ENCODE measurements around the gene CTNS.
"Not testable (repeated sequence)": the region's sequence is repeated elsewhere in the genome, so short reads cannot be mapped to it uniquely, and the experiment has no call there.

The CTNS gene

GRCh38 chr17:3688852-3689261, 52.3 kb downstream of the CTNS start:
- DNase-seq: no peak

DNA sequence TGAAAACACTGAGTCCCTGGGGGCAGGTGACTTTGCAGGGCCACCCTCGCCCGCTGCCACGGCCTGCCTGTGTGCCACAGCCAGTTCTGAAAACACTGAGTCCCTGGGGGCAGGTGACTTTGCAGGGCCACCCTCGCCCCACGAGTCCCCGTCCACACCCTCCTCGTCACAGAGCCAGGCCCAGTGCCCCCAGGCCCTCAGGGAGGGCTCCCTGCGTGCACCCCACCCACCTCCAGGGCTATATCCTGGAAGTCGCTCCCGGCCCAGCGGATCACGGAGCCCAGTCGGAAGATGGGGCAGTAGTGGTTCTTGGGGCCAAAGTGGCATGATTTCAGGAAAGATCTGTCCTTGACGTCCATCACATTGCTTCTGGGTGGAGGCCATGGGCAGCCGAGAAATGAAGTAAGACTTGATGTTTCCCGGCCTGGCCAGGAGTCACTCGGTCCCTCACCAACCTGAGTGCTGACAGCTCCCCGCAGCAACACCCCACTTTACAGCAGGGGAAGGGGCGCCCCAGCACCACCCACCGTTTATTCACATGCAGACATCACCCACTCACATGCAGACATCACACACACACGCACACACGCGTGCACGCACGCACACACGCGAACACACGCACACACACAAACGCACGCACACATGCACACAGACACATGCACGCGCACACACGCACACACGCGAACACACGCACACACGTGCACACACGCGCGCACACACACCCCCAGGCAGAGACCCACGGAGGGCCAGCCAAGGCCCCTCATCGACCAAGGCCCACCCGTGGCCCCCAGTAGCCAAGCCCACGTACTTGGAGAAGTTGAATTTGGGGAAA, 52.9 kb downstream of the CTNS start:
- no peak for DNase-seq

- no peak for DNase-seq
These were observed 53.6 kb downstream of the CTNS start for GRCh38 chr17:3690094-3690715.

- DNase-seq: no peak
These were observed 55.1 kb downstream of the CTNS start for GRCh38 chr17:3691617-3692067.

- DNase-seq: no peak
These were observed 55.8 kb downstream of the CTNS start for GRCh38 chr17:3692346-3692745.

GRCh38 chr17:3693141-3693540, 56.6 kb downstream of the CTNS start:
- DNase-seq: no peak

DNA sequence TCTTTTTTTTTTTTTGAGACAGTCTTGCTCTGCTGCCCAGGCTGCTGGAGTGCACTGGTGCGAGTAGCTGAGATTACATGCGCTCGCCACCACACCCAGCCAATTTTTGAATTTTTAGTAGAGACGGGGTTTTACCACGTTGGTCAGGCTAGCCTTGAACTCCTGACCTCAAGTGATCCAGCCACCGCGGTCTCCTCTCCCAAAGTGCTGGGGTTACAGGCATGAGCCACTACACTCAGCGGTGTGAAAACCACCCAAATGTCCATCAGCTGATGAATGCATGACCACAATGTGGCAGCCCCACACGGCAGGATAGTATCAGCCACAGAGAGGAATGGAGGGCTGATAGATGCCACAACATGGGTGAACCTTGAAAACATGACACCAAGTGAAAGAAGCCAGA, 57.3 kb downstream of the CTNS start:
- no peak for DNase-seq

DNA sequence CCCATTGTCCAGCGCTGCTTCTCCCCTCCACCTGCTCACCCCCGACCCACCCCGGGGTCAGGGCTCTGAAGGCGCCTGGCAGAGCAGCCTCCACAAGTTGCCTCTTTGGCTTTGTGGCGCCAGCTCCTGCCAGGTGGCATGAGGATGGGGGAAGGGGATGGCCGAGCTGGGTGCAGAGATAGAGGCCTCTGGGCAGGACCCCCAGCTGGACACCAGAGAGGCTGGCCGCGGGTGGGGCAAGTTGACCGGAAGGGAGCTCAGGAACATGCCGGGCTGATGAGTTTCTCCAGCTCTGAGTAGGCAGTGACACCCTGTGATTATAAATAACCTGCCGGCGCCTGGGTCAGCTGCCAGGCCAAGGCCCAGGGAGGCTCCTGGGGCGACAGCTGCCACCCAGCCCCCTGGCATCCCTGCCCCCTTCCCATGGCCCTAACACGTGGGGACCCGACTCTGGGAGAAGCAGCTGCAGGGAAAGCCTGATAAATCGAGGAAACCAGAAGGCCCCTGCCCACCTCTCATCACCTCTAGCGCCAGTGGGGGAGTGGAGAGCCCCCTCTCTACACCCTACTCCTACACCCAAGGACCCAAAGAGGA, 58.7 kb downstream of the CTNS start:
- peak in 1 of 2 experiments; percentile 1 for DNase-seq

- DNase-seq: no peak
These were observed 59.3 kb downstream of the CTNS start, which contains the start of gene P2RX5 for GRCh38 chr17:3695723-3696411. P2RX5 (minus strand) TSS chr17:3696155; CDS start chr17:3696005, 150 bp downstream.

DNA sequence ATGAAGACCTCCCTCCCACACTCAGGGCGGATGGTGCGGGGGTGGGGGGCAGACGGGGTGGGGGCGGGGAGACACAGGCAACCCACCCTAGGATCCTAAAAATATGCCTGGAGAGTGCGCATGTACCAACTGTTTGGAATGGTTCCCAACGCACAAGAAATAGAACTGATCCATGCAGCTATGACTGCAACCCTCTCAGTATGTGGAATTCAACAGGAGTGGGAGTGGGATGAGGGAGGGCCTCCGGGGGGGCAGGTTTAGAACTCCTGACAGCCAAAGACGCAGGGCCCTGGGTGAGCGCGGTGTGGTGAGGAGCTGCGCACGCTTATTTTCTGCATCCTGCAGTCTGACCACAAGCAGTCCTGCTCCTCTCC, 60.5 kb downstream of the CTNS start:
- no peak for DNase-seq

- no peak for DNase-seq
These were observed 61.6 kb downstream of the CTNS start for GRCh38 chr17:3698139-3698538.

- DNase-seq: no peak
These were observed 63.4 kb downstream of the CTNS start for GRCh38 chr17:3699951-3700350.

DNA sequence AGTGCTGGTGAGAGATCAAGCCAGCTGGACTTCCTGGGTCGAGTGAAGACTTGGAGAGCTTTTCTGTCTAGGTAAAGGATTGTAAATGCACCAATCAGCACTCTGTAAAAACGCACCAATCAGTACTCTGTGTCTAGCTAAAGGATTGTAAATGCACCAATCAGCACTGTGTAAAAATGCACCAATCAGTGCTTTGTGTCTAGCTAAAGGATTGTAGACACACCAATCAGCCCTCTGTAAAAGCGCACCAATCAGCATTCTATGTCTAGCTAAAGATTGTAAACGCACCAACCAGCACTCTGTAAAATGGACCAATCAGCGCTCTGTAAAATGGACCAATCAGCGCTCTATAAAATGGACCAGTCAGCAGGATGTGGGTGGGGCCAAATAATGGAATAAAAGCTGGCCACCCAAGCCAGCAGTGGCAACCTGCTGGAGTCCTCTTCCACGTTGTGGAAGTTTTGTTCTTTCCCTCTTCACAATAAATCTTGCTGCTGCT, 65.5 kb downstream of the CTNS start:
- not testable (repeated sequence) for DNase-seq

GRCh38 chr17:3704931-3705717, 68.6 kb downstream of the CTNS start:
- DNase-seq: no peak

DNA sequence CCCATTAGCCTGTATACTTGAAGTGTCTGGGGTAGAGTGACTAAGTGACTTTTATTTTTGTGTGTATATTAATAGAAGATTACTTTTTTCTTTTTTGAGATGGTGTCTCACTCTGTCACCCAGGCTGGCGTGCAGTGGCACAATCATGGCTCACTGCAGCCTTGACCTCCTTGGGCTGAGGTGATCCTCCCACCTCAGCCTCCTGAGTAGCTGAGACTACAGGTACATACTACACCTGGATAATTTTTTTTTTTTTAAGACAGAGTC, 69.1 kb downstream of the CTNS start:
- DNase-seq: not testable (repeated sequence)

DNA sequence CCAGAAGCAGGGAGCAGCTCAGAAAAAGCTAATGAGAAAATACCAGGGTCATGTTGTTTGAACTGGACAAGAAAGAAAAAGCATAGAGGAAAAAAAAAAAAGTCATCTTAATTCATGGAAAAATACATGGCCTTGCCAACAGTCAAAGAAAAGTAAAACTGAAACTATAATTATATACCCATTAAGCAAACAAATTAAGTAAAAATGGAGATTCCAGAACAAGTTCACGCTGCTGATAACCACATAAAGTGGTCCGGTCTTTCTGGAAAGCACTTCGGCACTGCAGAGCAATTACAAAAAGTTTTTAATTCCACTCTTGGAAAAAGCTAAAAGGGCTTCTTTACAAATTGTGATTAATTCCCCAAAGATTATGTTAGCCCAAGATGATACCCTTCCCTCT, 71.8 kb downstream of the CTNS start:
- DNase-seq: no peak

DNA sequence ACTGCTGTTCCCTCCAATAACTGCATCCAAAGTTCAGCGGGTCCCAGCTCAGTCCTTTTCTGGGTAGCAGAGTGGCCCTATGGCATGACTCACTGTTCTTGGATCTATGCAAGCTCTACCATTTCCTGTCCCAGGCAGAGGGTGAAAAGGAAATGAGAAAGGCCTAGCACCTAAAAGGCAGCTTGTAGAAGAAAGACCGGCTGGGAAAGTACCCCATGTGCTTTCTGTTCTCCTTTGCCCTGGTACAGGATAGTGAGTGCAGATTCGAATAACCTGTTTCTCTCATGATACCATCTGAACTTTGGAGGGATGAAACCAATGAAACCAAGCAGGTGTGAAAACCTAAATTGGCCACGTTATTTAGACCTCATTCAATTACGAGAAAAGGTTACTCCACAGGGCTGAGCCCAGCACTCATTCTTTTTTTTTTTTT, 74.4 kb downstream of the CTNS start:
- no peak for DNase-seq

All from NCI-H524 (cell line).